Stomach smooth muscle (tissue), 2 donors: ENCODE data around the gene REPS2.

Experiments
- H3K27ac ChIP-seq: one replicate; pipeline ENCODE4 v1.7.0; 2013; ENCODE audit warnings: mild to moderate bottlenecking, low read length, inconsistent platforms
- H3K27me3 ChIP-seq, 2 donors: one replicate each; pipeline ENCODE4 v1.7.0; 2013; ENCODE audit warnings: low read length in 2 of 2; ENCODE audit not compliant: insufficient read depth in 2 of 2, control insufficient read depth in 1 of 2
- H3K36me3 ChIP-seq, 2 donors: one replicate each; pipeline ENCODE4 v1.7.0; 2013; ENCODE audit warnings: low read length in 2 of 2; ENCODE audit not compliant: control insufficient read depth in 2 of 2, insufficient read depth in 2 of 2
- H3K4me1 ChIP-seq: one replicate; pipeline ENCODE4 v1.7.0; 2013; ENCODE audit warnings: low read length; ENCODE audit not compliant: control insufficient read depth, insufficient read depth
- H3K4me3 ChIP-seq, 2 donors: one replicate each; pipeline ENCODE4 v1.7.0; 2013; ENCODE audit warnings: low read length in 2 of 2
- H3K9ac ChIP-seq, 2 donors: one replicate each; pipeline ENCODE4 v1.7.0; 2013; ENCODE audit warnings: low read length in 2 of 2, mild to moderate bottlenecking in 1 of 2
- H3K9me3 ChIP-seq, 2 donors: one replicate each; pipeline ENCODE4 v1.7.0; 2013; ENCODE audit warnings: low read length in 2 of 2; ENCODE audit not compliant: control insufficient read depth in 2 of 2
- donor health status: healthy.
- donor health status: Pancreatic carcinoma.

REPS2 gene

DNA sequence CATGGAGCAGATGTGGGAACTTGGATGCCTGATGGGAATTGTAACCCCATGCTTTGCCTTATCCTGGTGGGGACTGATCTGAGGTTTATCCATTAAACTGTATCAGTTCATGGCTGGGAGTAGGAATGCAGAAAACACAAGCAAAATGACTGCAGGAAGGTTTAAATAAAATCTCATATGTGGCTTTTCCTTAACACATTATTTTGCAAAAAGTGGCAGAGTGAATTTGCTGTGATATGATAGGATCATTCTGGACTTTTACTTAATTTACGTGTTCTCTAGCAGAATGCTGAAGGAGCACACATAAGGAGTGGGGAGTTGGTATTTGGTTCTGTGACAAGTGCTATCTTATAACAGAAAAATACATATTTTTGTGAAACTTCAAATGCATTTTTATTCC, 34.8 kb downstream of the REPS2 start:
- Histone ChIP-seq H3K9me3 (no peaks in the 10 kb centered on the region), H3K4me1 (no peaks in the 10 kb centered on the region), H3K27ac (no peak overlapping the region), H3K4me3 (no peak overlapping the region), H3K9ac (no peak overlapping the region), H3K36me3 (no peaks in the 10 kb centered on the region), H3K27me3 (no peaks in the 10 kb centered on the region)

DNA sequence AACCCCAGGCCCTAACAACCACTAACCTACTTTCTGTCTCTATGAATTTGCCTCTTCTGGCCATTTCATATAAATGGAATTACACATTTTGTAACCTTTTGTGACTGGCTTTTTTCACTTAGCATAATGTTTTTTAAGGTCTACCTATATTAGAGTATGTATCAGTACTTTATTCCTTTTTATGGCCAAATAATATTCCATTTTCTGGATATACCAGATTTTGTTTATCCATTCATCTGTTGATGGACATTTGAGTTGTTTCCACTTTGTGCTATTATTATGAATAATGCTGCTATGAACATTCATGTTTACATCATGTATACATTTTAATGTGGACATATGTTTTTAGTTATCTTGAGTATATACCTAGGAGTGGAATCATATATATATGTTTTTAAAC, 35.5 kb downstream of the REPS2 start:
- Histone ChIP-seq H3K4me3 (no peak overlapping the region), H3K4me1 (no peaks in the 10 kb centered on the region), H3K27ac (no peak overlapping the region), H3K9me3 (no peaks in the 10 kb centered on the region), H3K27me3 (no peaks in the 10 kb centered on the region), H3K9ac (no peak overlapping the region), H3K36me3 (no peaks in the 10 kb centered on the region)

DNA sequence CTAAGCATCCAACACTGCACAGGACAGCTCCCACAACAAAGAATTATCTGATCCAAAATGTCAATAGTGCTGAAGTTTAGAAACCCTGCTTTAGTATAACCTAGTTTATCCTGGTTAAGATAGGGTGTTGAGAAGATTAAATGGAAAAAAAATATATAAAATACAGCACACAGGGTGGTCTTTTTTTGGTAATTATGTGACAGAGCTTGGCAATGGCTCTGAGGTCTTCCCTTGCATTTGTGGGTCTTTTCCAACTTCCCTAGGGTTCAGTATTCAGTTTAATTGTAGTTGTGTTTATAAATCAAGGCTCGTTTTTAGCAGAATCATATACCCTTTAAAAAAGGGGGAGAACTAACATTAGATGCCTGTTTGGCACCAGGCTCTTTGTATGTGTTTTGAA, 36.6 kb downstream of the REPS2 start:
- Histone ChIP-seq H3K36me3 (no peaks in the 10 kb centered on the region), H3K27me3 (no peaks in the 10 kb centered on the region), H3K9ac (no peak overlapping the region), H3K27ac (no peak overlapping the region), H3K9me3 (no peaks in the 10 kb centered on the region), H3K4me3 (no peak overlapping the region), H3K4me1 (no peaks in the 10 kb centered on the region)

DNA sequence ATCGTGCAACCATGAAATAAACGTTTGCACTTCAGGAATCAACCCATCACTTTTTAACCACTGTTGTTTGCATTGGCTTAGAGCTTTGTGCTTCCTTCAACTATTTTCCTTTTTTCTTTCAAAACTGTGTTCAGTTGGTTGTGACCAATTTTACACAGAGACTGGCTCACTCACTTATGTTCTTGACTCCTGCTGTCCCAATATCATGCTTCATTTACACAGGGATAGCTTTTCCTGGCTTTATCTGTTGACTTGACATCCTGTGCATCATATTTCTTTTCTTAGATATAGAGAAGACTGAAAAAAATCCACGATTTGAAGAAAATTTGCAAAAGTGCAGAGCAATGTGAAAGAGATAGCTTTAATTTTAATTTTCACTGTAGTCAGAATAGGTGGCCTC, 38.8 kb downstream of the REPS2 start:
- Histone ChIP-seq H3K4me3 (no peak overlapping the region), H3K9me3 (no peaks in the 10 kb centered on the region), H3K36me3 (no peaks in the 10 kb centered on the region), H3K4me1 (no peaks in the 10 kb centered on the region), H3K27me3 (no peaks in the 10 kb centered on the region), H3K27ac (no peak overlapping the region), H3K9ac (no peak overlapping the region)

DNA sequence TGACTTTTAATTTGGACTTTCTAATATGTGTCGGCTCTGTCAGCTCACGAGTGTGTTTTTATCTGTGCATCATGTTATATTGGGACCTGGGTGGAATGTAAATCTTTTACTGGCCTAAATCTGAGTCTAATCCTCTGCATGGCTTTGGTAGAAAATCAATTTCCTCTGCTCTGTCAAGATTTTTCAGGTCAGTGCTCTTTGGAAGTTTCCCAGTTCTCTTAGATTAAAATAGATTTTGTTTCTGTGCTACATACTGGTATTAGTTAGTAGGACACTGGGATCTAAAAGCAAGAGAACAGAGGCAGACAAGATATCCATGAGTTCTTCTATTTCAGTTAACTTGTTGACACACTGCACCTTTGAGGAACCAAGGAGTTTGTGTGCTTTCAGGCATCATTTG, 39.7 kb downstream of the REPS2 start:
- Histone ChIP-seq H3K4me1 (no peaks in the 10 kb centered on the region), H3K36me3 (no peaks in the 10 kb centered on the region), H3K9me3 (no peaks in the 10 kb centered on the region), H3K9ac (no peak overlapping the region), H3K27me3 (no peaks in the 10 kb centered on the region), H3K4me3 (no peak overlapping the region), H3K27ac (no peak overlapping the region)

DNA sequence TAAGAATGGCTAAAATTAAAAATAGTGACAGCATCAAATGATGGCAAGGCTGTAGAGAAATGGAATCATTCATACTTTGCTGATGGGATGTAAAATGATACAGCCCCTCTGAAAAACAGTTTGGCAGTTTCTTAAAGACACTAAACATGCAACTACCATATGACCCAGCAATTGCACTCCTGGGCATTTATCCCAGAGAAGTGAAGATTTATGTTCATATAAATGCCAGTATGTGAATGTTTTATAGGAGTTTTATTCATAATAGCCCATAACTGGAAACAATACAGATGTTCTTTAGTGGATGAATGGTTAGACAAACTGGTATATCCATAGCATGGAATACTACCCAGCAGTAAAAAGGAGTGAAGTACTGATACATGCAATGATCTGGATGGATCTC, 43.3 kb downstream of the REPS2 start:
- Histone ChIP-seq H3K36me3 (no peaks in the 10 kb centered on the region), H3K9me3 (no peaks in the 10 kb centered on the region), H3K4me1 (no peaks in the 10 kb centered on the region), H3K27me3 (peaks cover 0 to 2% of the 10 kb centered on the region in 2 donors), H3K9ac (no peak overlapping the region), H3K27ac (no peak overlapping the region), H3K4me3 (no peak overlapping the region)

DNA sequence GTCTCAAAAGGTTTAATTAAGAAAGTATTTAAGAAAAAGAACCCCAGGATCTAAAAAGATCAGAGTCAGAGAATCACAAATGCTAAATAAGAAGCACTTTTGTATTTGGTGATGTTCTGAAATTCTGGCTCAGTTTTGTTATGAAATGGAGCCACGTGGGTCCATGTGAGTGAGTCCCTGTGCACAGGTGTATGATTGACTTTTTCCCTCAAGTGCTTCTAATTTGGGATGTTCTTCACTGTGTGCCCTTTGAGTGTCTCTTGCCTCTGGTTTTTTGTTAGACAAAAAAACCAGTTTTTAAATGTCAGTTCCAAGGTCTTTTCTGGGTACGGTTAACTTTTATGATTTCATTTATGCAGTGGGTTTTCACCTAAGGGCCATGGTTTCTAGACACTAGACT, 44.4 kb downstream of the REPS2 start:
- Histone ChIP-seq H3K4me3 (no peak overlapping the region), H3K9ac (no peak overlapping the region), H3K36me3 (no peaks in the 10 kb centered on the region), H3K9me3 (no peaks in the 10 kb centered on the region), H3K27me3 (peaks cover 0 to 5% of the 10 kb centered on the region in 2 donors), H3K4me1 (peaks cover under 1% of the 10 kb centered on the region), H3K27ac (no peak overlapping the region)

DNA sequence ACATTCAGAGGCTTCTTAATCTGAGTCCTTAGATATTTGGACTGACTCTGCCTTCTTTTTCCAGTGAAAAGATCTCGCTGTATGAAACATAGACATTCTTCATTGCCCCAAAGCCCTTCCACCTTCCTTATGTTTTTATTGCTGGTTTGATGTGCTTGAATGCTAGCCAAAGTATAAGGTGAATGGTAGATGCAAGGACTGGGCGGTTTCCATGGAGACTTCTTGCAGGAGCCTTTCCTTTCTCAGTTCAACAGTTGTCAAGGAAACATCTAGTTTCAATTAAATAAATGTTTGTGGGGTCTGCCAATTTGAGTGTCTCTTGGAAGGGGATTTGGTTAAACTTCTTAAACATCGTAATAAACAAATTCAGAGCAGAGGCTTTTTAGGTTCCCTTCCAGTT, 46.0 kb downstream of the REPS2 start:
- H3K4me3 ChIP-seq: no peak overlapping the region
- H3K4me1 ChIP-seq: peaks cover 6% of the 10 kb centered on the region
- no peaks in the 10 kb centered on the region for H3K36me3 ChIP-seq
- H3K9ac ChIP-seq: no peak overlapping the region
- no peak overlapping the region for H3K27ac ChIP-seq
- H3K9me3 ChIP-seq: no peaks in the 10 kb centered on the region
- peaks cover 0 to 5% of the 10 kb centered on the region in 2 donors for H3K27me3 ChIP-seq

DNA sequence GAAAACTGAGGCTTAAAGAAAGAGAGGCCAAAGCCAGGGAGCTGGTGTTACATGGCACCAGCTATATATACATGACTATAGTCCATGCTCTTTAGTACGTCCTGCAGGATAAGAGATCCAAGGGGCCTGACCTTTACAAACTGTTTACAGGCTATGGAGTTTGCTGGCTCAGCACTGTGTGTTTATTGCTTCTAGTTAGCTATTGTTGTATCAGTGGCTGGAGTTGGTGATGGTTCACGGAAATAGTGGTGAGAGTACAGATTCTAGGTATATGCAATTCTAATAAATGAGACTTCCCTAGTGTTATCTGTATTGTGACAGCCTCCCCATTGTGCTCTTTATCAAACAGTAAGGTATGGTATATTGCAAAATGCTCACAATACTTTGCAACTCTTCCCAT, 46.5 kb downstream of the REPS2 start:
- no peak overlapping the region for H3K4me3 ChIP-seq
- no peaks in the 10 kb centered on the region for H3K36me3 ChIP-seq
- H3K27ac ChIP-seq: no peak overlapping the region
- peaks cover 0 to 5% of the 10 kb centered on the region in 2 donors for H3K27me3 ChIP-seq
- H3K9ac ChIP-seq: no peak overlapping the region
- H3K4me1 ChIP-seq: peaks cover 6% of the 10 kb centered on the region
- H3K9me3 ChIP-seq: no peaks in the 10 kb centered on the region

DNA sequence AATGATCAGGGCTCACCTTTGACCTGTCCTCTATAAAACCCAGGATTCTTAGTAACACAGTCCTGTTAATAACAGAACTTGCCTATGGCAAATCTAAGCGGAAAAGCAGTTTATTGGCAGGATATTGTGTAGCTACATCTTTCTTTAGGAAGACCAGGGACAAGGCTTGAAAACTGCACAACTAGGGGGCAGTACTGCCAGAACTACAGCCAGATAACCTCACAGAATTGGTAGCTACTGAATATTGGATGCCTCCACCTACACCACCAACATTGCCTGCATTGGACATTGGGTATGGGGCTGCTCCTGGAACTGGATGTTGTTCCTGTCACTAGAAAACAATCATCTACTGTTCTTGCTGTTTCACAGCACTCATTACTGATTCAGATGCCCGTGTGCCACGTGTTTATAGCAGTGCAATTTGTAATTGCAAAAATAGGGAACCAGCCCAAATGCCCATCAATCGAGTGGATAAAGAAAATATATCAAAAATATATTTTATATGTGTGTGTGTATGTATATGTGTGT, 47.4 kb downstream of the REPS2 start:
- Histone ChIP-seq H3K27ac (no peak overlapping the region), H3K4me1 (peaks cover 6% of the 10 kb centered on the region), H3K27me3 (peaks cover 0 to 5% of the 10 kb centered on the region in 2 donors), H3K9me3 (no peaks in the 10 kb centered on the region), H3K9ac (no peak overlapping the region), H3K4me3 (no peak overlapping the region), H3K36me3 (no peaks in the 10 kb centered on the region)

DNA sequence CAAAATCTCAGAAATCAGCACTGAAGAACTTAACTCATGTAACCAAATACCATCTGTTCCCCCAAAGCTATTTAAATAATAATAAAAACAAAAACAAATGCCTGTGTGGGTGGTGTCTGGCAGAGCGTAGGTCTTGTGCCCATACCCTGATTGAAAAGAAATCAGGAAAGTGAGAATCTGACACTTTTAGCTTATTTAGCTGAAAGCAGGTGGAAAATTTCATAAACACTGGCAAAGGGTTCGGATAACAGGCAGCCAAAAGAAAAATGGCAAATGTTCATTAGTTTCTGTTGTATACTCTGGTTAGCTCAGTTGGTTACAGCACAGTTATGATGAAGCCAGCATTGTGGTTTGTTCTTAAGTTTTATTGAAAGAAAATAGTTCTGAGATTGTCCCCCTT, 48.3 kb downstream of the REPS2 start:
- Histone ChIP-seq H3K9ac (no peak overlapping the region), H3K27me3 (peaks cover 0 to 5% of the 10 kb centered on the region in 2 donors), H3K4me3 (no peak overlapping the region), H3K4me1 (peaks cover 6% of the 10 kb centered on the region), H3K9me3 (no peaks in the 10 kb centered on the region), H3K36me3 (no peaks in the 10 kb centered on the region), H3K27ac (no peak overlapping the region)
